ENCODE results near the gene EFNA5. TPM values are rescaled to one million over a fixed set of nuclear protein-coding genes. Genes with fewer than 3 reads are reported as not detected.

EFNA5 gene
- total RNA-seq, 1 donor from 2014 or later, result 38.9 TPM

DNA sequence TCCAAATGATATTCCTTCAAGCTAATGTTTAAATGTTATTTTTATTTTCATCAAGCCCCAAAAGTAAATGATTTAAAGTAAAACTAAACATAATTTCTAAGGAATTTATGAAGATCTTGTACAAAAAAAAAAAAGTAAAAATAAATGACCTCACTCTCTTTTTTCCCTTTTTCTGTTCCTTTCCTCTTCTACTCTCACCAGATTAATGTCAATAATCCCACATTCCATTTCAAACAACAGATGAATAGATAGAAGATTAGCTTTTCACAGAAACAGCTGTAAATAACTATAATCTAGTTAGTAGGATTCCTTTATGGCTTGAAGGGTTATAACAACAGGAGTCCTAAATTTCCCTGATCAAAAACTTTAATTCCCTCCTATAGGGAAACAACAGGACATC lies 88.1 kb downstream of the EFNA5 start:
- H3K9me3 Mint-ChIP-seq (ENCODE audit: low read depth), result no peaks in the 10 kb centered on the region
- no peak overlapping the region for H3K4me3 Mint-ChIP-seq (ENCODE audit: unreplicated experiment)
- H3K4me1 Mint-ChIP-seq (ENCODE audit: low read depth), result peaks cover 21% of the 10 kb centered on the region
- TF ChIP-seq, protein P1, sequence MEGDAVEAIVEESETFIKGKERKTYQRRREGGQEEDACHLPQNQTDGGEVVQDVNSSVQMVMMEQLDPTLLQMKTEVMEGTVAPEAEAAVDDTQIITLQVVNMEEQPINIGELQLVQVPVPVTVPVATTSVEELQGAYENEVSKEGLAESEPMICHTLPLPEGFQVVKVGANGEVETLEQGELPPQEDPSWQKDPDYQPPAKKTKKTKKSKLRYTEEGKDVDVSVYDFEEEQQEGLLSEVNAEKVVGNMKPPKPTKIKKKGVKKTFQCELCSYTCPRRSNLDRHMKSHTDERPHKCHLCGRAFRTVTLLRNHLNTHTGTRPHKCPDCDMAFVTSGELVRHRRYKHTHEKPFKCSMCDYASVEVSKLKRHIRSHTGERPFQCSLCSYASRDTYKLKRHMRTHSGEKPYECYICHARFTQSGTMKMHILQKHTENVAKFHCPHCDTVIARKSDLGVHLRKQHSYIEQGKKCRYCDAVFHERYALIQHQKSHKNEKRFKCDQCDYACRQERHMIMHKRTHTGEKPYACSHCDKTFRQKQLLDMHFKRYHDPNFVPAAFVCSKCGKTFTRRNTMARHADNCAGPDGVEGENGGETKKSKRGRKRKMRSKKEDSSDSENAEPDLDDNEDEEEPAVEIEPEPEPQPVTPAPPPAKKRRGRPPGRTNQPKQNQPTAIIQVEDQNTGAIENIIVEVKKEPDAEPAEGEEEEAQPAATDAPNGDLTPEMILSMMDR (IDR thresholded peaks at IDR 0.05), result no peak
- no peaks in the 10 kb centered on the region for H3K27me3 Mint-ChIP-seq (ENCODE audit: low read depth)
- DNase-seq (ENCODE audit: low spot score), result no peak
- H3K36me3 Mint-ChIP-seq (ENCODE audit: low read depth), result no peaks in the 10 kb centered on the region
- H3K27ac Mint-ChIP-seq (ENCODE audit: unreplicated experiment), result no peak overlapping the region

DNA sequence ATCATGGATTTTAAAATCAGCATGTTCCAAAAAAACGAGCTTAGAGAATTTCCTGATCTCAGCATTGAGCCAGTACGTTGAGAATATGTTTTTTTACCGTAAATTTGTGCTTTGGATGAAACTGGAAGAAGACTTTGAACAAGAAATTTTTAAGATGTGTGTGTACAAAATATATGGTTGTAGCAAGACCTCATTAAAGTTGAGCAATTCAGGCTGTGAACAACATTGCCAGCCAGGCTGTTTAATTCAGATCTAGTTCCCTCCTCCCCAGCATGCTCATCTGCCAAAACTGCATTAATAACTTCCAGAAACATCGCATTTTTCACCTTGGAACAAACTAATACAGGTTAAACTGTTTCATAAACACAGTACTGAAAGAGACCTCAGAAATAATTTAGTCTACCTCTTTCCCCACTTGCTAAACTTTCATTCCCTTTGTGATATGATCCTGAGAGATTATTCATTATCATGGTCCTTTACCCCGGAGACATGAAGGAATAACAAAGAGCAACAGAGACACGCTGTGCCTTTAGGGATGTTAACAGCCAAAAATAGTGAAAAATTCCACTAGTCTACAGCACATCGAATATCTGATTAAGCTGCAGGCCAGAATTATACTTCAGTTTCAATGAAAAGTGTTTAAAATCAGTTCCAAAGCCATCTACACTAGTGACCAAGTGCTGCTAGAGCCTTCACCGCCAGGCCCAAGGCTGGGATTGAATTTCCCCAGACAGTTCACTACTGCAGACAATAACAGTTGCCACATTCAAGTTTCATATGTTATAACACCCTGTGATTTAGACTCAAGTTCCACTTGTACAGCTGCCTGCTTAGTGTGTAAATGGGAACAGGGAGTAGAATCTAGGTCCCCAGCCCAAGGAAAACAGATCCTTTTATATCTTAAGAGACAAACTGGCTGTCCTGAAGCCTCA lies 89.6 kb downstream of the EFNA5 start:
- Mint-ChIP-seq H3K4me3 (ENCODE audit: unreplicated experiment) (no peak overlapping the region), H3K36me3 (ENCODE audit: low read depth) (no peaks in the 10 kb centered on the region), H3K27ac (ENCODE audit: unreplicated experiment) (peak overlapping the region; percentile 27), H3K9me3 (ENCODE audit: low read depth) (no peaks in the 10 kb centered on the region), H3K4me1 (ENCODE audit: low read depth) (peaks cover 21% of the 10 kb centered on the region), H3K27me3 (ENCODE audit: low read depth) (no peaks in the 10 kb centered on the region)
- no peak for DNase-seq (ENCODE audit: low spot score)
- TF ChIP-seq, protein P1 (IDR thresholded peaks at IDR 0.05), result no peak

DNA sequence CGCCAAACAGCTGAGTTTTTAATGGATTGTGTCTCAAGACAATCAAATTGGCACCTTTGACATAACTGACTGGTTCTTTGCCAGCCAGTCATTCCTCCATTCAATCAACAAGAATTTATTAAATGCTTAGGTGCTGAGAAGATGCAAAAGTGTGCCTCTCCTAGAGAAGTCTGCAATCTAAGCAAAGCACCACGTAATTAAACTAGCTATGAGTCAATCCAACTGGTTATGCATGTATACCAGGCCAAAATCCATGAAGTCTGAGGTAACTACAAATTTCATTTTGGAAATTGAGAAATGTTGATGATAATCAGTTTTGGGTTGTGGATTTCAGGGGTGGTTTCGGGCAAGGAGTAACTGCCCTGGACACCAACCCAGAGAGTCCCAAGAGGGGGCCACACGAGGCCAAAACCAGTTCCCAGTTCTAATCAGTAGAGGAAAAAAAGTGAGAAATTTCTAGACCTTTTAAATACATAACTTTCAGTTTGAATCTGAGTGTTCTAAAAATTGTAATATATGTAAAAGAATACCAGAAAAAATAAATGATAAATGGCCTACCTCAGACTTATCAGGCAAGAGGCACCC lies 92.6 kb downstream of the EFNA5 start:
- H3K9me3 Mint-ChIP-seq (ENCODE audit: low read depth), result no peaks in the 10 kb centered on the region
- H3K4me3 Mint-ChIP-seq (ENCODE audit: unreplicated experiment), result no peak overlapping the region
- H3K36me3 Mint-ChIP-seq (ENCODE audit: low read depth), result no peaks in the 10 kb centered on the region
- H3K4me1 Mint-ChIP-seq (ENCODE audit: low read depth), result peaks cover 26% of the 10 kb centered on the region
- DNase-seq (ENCODE audit: low spot score), result no peak
- no peak overlapping the region for H3K27ac Mint-ChIP-seq (ENCODE audit: unreplicated experiment)
- TF ChIP-seq, protein P1 (IDR thresholded peaks at IDR 0.05), result no peak
- H3K27me3 Mint-ChIP-seq (ENCODE audit: low read depth), result no peaks in the 10 kb centered on the region

DNA sequence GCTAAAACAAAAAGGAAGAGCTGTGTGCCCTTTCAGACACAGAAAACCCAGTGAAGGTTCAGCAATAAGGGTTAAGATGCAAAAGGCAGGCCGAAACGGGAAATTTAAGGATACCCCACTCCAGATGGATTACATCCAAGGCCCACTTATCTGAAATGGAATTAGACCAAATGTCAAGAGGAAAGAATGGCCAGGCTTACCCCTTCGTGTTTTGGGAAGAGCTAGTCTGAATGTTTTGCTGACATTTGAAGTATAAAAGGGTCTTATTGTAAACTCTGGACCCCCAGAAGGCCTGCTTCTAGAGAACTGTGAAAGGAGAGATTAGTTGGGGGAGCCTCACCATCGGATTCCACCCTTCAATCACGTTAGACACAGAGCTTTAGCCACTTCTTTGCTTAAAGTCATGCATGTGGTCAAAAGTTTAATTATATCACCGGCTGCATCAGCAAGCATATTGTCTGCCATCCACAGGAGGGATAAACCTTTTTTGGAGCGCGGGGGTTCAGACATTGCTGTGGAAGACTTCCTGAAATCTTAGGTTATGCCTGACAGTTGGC lies 93.3 kb downstream of the EFNA5 start:
- no peaks in the 10 kb centered on the region for H3K27me3 Mint-ChIP-seq (ENCODE audit: low read depth)
- peaks cover 28% of the 10 kb centered on the region for H3K4me1 Mint-ChIP-seq (ENCODE audit: low read depth)
- H3K36me3 Mint-ChIP-seq (ENCODE audit: low read depth), result no peaks in the 10 kb centered on the region
- H3K27ac Mint-ChIP-seq (ENCODE audit: unreplicated experiment), result no peak overlapping the region
- no peak overlapping the region for H3K4me3 Mint-ChIP-seq (ENCODE audit: unreplicated experiment)
- TF ChIP-seq, protein P1 (IDR thresholded peaks at IDR 0.05), result no peak
- DNase-seq (ENCODE audit: low spot score), result no peak
- H3K9me3 Mint-ChIP-seq (ENCODE audit: low read depth), result no peaks in the 10 kb centered on the region

DNA sequence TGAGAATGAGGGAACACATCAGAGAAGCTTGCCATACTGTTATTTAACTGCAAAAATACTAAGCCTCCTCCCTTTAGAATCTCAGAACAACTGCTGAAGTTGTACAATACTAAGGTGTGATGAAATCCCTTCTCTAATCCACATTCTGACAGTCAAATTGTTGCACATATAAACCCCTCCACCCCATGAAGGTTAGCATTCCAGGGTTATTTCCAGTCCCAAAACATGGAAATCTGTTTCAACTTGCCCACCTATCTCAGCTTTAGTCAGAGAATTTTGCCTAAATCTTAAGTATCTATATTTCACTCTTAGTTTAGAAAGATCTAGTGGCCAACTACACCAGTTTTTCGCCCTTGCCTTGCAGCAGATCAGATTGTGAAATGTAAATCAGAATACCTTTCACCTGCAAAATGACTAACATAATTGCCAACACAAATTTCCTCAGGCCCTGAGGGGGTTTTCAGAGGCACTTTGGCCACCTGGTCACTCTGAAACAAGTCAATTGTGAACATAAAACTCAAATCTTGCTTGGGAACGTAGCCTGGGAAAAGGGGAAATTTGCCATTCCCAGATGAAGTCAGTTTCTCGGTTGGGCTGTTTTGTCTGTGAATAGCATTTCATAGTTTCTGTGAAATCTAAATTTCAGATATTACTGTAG lies 93.9 kb downstream of the EFNA5 start:
- peaks cover 32% of the 10 kb centered on the region for H3K4me1 Mint-ChIP-seq (ENCODE audit: low read depth)
- no peak overlapping the region for H3K27ac Mint-ChIP-seq (ENCODE audit: unreplicated experiment)
- TF ChIP-seq, protein P1 (IDR thresholded peaks at IDR 0.05), result no peak
- no peak overlapping the region for H3K4me3 Mint-ChIP-seq (ENCODE audit: unreplicated experiment)
- no peaks in the 10 kb centered on the region for H3K9me3 Mint-ChIP-seq (ENCODE audit: low read depth)
- H3K36me3 Mint-ChIP-seq (ENCODE audit: low read depth), result no peaks in the 10 kb centered on the region
- H3K27me3 Mint-ChIP-seq (ENCODE audit: low read depth), result no peaks in the 10 kb centered on the region
- DNase-seq (ENCODE audit: low spot score), result no peak
